ENCODE data around the gene HACD2. TPM values are rescaled to one million over a fixed set of nuclear protein-coding genes. Genes with fewer than 3 reads are reported as not detected.

Gene HACD2
- polyA plus RNA-seq, 1 experiment = 29.8 TPM

GRCh38 chr3:123611082-123611481 is 26.2 kb upstream of the HACD2 start:
- no peaks in the 10 kb centered on the region for H3K27me3 ChIP-seq (ENCODE audit: control insufficient read depth, insufficient read depth, low read length)
- H3K36me3 ChIP-seq (ENCODE audit: control insufficient read depth, insufficient read depth, low read length) = peaks cover 23% of the 10 kb centered on the region
- POLR2A ChIA-PET = no interaction called here
- TF ChIP-seq CTCF (IDR thresholded peaks at IDR 0.05; ENCODE audit: insufficient read depth, low read depth, low read length) = no peak
- CTCF ChIA-PET = no interaction called here
- no peak for DNase-seq (ENCODE audit: low read depth)
- no peak overlapping the region for H3K4me3 ChIP-seq (ENCODE audit: low read depth, low read length)

GRCh38 chr3:123610331-123610730 is 25.5 kb upstream of the HACD2 start:
- ChIA-PET POLR2A (no interaction called here), CTCF (no interaction called here)
- TF ChIP-seq CTCF (IDR thresholded peaks at IDR 0.05; ENCODE audit: insufficient read depth, low read depth, low read length) = no peak
- Histone ChIP-seq H3K4me3 (ENCODE audit: low read depth, low read length) (no peak overlapping the region), H3K27me3 (ENCODE audit: control insufficient read depth, insufficient read depth, low read length) (no peaks in the 10 kb centered on the region), H3K36me3 (ENCODE audit: control insufficient read depth, insufficient read depth, low read length) (peaks cover 23% of the 10 kb centered on the region)
- no peak for DNase-seq (ENCODE audit: low read depth)

GRCh38 chr3:123609063-123609462 is 24.2 kb upstream of the HACD2 start:
- no peak for TF ChIP-seq CTCF (IDR thresholded peaks at IDR 0.05; ENCODE audit: insufficient read depth, low read depth, low read length)
- Histone ChIP-seq H3K4me3 (ENCODE audit: low read depth, low read length) (no peak overlapping the region), H3K36me3 (ENCODE audit: control insufficient read depth, insufficient read depth, low read length) (peaks cover 19% of the 10 kb centered on the region), H3K27me3 (ENCODE audit: control insufficient read depth, insufficient read depth, low read length) (no peaks in the 10 kb centered on the region)
- ChIA-PET CTCF (interaction anchor here (0.9 kb wide), 1 partner anchor 115 kb away, joined by 4 read pairs; no protein-coding TSS in a partner anchor), POLR2A (no interaction called here)
- DNase-seq (ENCODE audit: low read depth) = no peak

- Histone ChIP-seq H3K4me3 (ENCODE audit: low read depth, low read length) (no peak overlapping the region), H3K36me3 (ENCODE audit: control insufficient read depth, insufficient read depth, low read length) (peaks cover 16% of the 10 kb centered on the region), H3K27me3 (ENCODE audit: control insufficient read depth, insufficient read depth, low read length) (no peaks in the 10 kb centered on the region)
- DNase-seq (ENCODE audit: low read depth) = no peak
- ChIA-PET POLR2A (interaction anchor here (0.6 kb wide), 1 partner anchor 387 kb away, joined by 3 read pairs; no protein-coding TSS in a partner anchor), CTCF (interaction anchor here (0.9 kb wide), 1 partner anchor 115 kb away, joined by 4 read pairs; no protein-coding TSS in a partner anchor)
- TF ChIP-seq CTCF (IDR thresholded peaks at IDR 0.05; ENCODE audit: insufficient read depth, low read depth, low read length) = no peak
Observed at GRCh38 chr3:123608263-123608937, 23.5 kb upstream of the HACD2 start.

GRCh38 chr3:123606527-123606926 is 21.7 kb upstream of the HACD2 start:
- POLR2A ChIA-PET = no interaction called here
- CTCF ChIA-PET = interaction anchor here (0.7 kb wide), 1 partner anchor 40 kb away, joined by 3 read pairs; no protein-coding TSS in a partner anchor

More at GRCh38 chr3:123606527-123606926, 21.7 kb upstream of the HACD2 start:
- peaks cover 11% of the 10 kb centered on the region for H3K36me3 ChIP-seq (ENCODE audit: control insufficient read depth, insufficient read depth, low read length)
- no peaks in the 10 kb centered on the region for H3K27me3 ChIP-seq (ENCODE audit: control insufficient read depth, insufficient read depth, low read length)
- no peak for DNase-seq (ENCODE audit: low read depth)
- TF ChIP-seq CTCF (IDR thresholded peaks at IDR 0.05; ENCODE audit: insufficient read depth, low read depth, low read length) = no peak
- H3K4me3 ChIP-seq (ENCODE audit: low read depth, low read length) = no peak overlapping the region

Measured in BJ (cell line).